ENCODE measurements around the gene RNASE2.

DNA sequence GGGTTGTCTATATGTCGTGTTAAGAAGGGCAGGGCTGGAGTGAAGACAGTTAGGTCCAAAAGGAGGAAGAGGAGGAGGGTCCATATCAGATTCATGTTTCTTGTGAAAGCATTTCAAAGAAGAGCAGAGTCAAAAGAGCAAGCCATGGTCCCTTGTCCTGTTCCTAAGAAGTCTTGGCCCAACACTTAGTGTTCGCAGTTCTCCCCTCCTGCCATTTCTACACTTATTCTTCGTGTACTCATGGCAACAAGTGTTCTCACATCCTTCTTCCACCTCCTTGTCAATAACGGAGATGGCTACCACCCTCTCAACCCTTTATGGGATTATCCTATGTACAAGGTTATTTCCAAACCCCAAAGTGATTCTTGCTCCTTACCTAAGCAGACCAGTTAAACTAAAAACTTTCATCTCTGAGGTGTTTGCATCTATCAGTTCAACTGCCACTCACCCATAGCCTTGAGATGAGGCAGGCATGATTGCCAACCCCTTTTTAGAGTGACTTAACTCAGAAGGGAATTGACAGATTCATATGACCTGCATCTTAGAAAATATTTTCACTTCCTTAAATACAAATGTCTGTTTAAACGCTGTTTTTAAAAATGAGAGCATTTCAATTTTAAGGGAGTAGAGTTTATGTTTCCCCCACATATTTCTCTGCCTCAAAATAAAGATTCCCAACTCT lies 19.8 kb upstream of the RNASE2 start:
- TF ChIP-seq, protein P1, sequence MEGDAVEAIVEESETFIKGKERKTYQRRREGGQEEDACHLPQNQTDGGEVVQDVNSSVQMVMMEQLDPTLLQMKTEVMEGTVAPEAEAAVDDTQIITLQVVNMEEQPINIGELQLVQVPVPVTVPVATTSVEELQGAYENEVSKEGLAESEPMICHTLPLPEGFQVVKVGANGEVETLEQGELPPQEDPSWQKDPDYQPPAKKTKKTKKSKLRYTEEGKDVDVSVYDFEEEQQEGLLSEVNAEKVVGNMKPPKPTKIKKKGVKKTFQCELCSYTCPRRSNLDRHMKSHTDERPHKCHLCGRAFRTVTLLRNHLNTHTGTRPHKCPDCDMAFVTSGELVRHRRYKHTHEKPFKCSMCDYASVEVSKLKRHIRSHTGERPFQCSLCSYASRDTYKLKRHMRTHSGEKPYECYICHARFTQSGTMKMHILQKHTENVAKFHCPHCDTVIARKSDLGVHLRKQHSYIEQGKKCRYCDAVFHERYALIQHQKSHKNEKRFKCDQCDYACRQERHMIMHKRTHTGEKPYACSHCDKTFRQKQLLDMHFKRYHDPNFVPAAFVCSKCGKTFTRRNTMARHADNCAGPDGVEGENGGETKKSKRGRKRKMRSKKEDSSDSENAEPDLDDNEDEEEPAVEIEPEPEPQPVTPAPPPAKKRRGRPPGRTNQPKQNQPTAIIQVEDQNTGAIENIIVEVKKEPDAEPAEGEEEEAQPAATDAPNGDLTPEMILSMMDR (IDR thresholded peaks at IDR 0.05; ENCODE audit: insufficient read depth, low read depth, low read length), result no peak
- TF ChIP-seq EZH2 (IDR thresholded peaks at IDR 0.05; ENCODE audit: insufficient read depth, low read length), result no peak
